ENCODE results near the gene RCSD1.

DNA sequence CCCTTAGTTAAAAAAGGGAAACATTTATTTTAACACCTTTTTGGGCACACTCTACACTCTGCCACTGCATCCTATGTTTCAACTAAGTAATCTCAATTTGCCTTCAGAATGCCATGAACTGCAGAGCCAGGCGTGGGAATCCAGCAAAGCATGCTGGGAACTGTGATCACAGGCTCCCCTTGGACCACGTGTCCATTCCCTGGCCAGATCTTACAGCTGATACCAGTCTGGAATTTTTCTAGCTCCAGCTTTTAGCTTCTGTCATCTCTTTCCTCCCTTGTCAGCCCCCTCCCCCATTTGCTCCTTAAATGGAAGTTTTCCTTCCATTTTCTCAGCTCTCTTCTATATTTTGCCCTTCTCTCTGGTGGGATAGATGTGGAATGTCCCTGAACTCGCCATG is 29.4 kb downstream of the RCSD1 start:
- no peak for TF ChIP-seq KAT7 (CRISPR knock-in tag; IDR thresholded peaks at IDR 0.05; ENCODE audit: borderline replicate concordance)
- TF ChIP-seq MAX (CRISPR knock-in tag; IDR thresholded peaks at IDR 0.05), result no peak
- TF ChIP-seq SMAD3 (CRISPR knock-in tag; IDR thresholded peaks at IDR 0.05; ENCODE audit: borderline replicate concordance), result no peak
- TF ChIP-seq NFATC4 (CRISPR knock-in tag; IDR thresholded peaks at IDR 0.05), result no peak
- TF ChIP-seq, protein P1, sequence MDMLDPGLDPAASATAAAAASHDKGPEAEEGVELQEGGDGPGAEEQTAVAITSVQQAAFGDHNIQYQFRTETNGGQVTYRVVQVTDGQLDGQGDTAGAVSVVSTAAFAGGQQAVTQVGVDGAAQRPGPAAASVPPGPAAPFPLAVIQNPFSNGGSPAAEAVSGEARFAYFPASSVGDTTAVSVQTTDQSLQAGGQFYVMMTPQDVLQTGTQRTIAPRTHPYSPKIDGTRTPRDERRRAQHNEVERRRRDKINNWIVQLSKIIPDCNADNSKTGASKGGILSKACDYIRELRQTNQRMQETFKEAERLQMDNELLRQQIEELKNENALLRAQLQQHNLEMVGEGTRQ (CRISPR knock-in tag; IDR thresholded peaks at IDR 0.05), result no peak
- TF ChIP-seq, protein P2, sequence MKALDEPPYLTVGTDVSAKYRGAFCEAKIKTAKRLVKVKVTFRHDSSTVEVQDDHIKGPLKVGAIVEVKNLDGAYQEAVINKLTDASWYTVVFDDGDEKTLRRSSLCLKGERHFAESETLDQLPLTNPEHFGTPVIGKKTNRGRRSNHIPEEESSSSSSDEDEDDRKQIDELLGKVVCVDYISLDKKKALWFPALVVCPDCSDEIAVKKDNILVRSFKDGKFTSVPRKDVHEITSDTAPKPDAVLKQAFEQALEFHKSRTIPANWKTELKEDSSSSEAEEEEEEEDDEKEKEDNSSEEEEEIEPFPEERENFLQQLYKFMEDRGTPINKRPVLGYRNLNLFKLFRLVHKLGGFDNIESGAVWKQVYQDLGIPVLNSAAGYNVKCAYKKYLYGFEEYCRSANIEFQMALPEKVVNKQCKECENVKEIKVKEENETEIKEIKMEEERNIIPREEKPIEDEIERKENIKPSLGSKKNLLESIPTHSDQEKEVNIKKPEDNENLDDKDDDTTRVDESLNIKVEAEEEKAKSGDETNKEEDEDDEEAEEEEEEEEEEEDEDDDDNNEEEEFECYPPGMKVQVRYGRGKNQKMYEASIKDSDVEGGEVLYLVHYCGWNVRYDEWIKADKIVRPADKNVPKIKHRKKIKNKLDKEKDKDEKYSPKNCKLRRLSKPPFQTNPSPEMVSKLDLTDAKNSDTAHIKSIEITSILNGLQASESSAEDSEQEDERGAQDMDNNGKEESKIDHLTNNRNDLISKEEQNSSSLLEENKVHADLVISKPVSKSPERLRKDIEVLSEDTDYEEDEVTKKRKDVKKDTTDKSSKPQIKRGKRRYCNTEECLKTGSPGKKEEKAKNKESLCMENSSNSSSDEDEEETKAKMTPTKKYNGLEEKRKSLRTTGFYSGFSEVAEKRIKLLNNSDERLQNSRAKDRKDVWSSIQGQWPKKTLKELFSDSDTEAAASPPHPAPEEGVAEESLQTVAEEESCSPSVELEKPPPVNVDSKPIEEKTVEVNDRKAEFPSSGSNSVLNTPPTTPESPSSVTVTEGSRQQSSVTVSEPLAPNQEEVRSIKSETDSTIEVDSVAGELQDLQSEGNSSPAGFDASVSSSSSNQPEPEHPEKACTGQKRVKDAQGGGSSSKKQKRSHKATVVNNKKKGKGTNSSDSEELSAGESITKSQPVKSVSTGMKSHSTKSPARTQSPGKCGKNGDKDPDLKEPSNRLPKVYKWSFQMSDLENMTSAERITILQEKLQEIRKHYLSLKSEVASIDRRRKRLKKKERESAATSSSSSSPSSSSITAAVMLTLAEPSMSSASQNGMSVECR (CRISPR knock-in tag; IDR thresholded peaks at IDR 0.05; ENCODE audit: borderline replicate concordance), result no peak
- TF ChIP-seq CTCF (IDR thresholded peaks at IDR 0.05), result no peak
- no peak for TF ChIP-seq TEAD1 (CRISPR knock-in tag; IDR thresholded peaks at IDR 0.05)
- no peak for TF ChIP-seq CREB1 (CRISPR knock-in tag; IDR thresholded peaks at IDR 0.05)
- TF ChIP-seq ZNF121 (CRISPR knock-in tag; IDR thresholded peaks at IDR 0.05), result no peak
- no peak for TF ChIP-seq TCF7 (CRISPR knock-in tag; IDR thresholded peaks at IDR 0.05; ENCODE audit: low read depth)
- no peak for TF ChIP-seq JUN (CRISPR knock-in tag; IDR thresholded peaks at IDR 0.05)
- no peak for TF ChIP-seq AFF4 (CRISPR knock-in tag; IDR thresholded peaks at IDR 0.05; ENCODE audit: borderline replicate concordance)
- no peak for TF ChIP-seq ELF4 (CRISPR knock-in tag; IDR thresholded peaks at IDR 0.05; ENCODE audit: low read depth)

All from WTC11 (cell line).